IMR-90 (cell line): ENCODE results near the gene ALK. TPM values are rescaled to one million over a fixed set of nuclear protein-coding genes. Genes with fewer than 3 reads are reported as not detected.

Experiments used
- ATAC-seq: fragments of 200-7000 bp; cut with Tn5 transposase; 2 replicates; pipeline ENCODE4 v1.9.1; 2020; ENCODE audit warnings: low read depth, mild to moderate bottlenecking, moderate library complexity
- BruUV-seq: library from RNA; stranded (reverse); fragments of 400-500 nt; replicated peaks from 2 replicates; lab custom pipeline; 2021; lab: Mats Ljungman, UMichigan
- CTCF ChIA-PET: fragments of 300-600 bp; formaldehyde crosslinking; extraction: SDS; loops from one replicate; lab custom pipeline; 2021; ENCODE audit warnings: antibody characterized with exemption; lab: Yijun Ruan, JAX
- POLR2A ChIA-PET: fragments of 300-600 bp; sonication (Branson Sonifier 250); formaldehyde crosslinking; loops from one replicate; lab custom pipeline; 2022; ENCODE audit warnings: antibody characterized with exemption; ENCODE audit not compliant: unreplicated experiment; lab: Charles Lee
- DNase-seq: peaks from one replicate; pipeline ENCODE4 v3.0.0; 2013
- H2AFZ ChIP-seq: replicated peaks from 2 replicates; pipeline ENCODE3; 2013; ENCODE audit warnings: low read length, mild to moderate bottlenecking; ENCODE audit not compliant: poor library complexity
- H2AK5ac ChIP-seq: 2 replicates; pipeline ENCODE4 v1.6.1; 2013; ENCODE audit warnings: low read depth, low read length, inconsistent platforms
- H2AK9ac ChIP-seq: replicated peaks from 2 replicates; pipeline ENCODE3; 2013; ENCODE audit warnings: mild to moderate bottlenecking, low read depth, low read length, moderate library complexity; ENCODE audit not compliant: poor library complexity
- H2BK120ac ChIP-seq: 2 replicates; pipeline ENCODE4 v1.6.1; 2013; ENCODE audit warnings: low read depth, low read length, inconsistent platforms
- H2BK15ac ChIP-seq: 3 replicates; pipeline ENCODE4 v1.6.1; 2013; ENCODE audit warnings: low read depth, low read length, inconsistent platforms
- H2BK20ac ChIP-seq: 2 replicates; pipeline ENCODE4 v1.6.1; 2013; ENCODE audit warnings: low read depth, mild to moderate bottlenecking, inconsistent platforms, low read length, moderate library complexity
- H2BK5ac ChIP-seq: 2 replicates; pipeline ENCODE4 v1.6.1; 2013; ENCODE audit warnings: mild to moderate bottlenecking, low read depth, low read length, inconsistent platforms; ENCODE audit not compliant: poor library complexity, severe bottlenecking
- H3K14ac ChIP-seq: replicated peaks from 2 replicates; pipeline ENCODE4 v1.6.1; 2013; ENCODE audit warnings: low read depth, low read length, inconsistent platforms
- H3K18ac ChIP-seq: 2 replicates; pipeline ENCODE4 v1.6.1; 2013; ENCODE audit warnings: low read depth, low read length, control low read depth
- H3K23ac ChIP-seq: 2 replicates; pipeline ENCODE4 v1.6.1; 2013; ENCODE audit warnings: low read depth, low read length, inconsistent platforms
- H3K27ac ChIP-seq: 2 replicates; pipeline ENCODE4 v1.5.1; 2013; ENCODE audit warnings: mild to moderate bottlenecking, control low read depth, low read length; ENCODE audit not compliant: insufficient read depth
- H3K27me3 ChIP-seq: 2 replicates; pipeline ENCODE4 v1.6.1; 2013; ENCODE audit warnings: low read length; ENCODE audit not compliant: control insufficient read depth, insufficient read depth
- H3K36me3 ChIP-seq: 2 replicates; pipeline ENCODE4 v1.6.1; 2013; ENCODE audit warnings: low read length, mixed read lengths; ENCODE audit not compliant: control insufficient read depth, insufficient read depth
- H3K4ac ChIP-seq: 2 replicates; pipeline ENCODE4 v1.6.1; 2013; ENCODE audit warnings: low read depth, low read length, inconsistent platforms
- H3K4me1 ChIP-seq: 2 replicates; pipeline ENCODE4 v1.6.1; 2013; ENCODE audit warnings: low read length, mixed read lengths; ENCODE audit not compliant: control insufficient read depth, insufficient read depth
- H3K4me2 ChIP-seq: 2 replicates; pipeline ENCODE4 v1.6.1; 2013; ENCODE audit warnings: low read depth, mild to moderate bottlenecking, control low read depth, low read length, moderate library complexity
- H3K4me3 ChIP-seq: 2 replicates; pipeline ENCODE4 v1.5.1; 2013; ENCODE audit warnings: low read depth, mild to moderate bottlenecking, control low read depth, low read length, moderate library complexity; ENCODE audit not compliant: insufficient read depth
- H3K56ac ChIP-seq: 2 replicates; pipeline ENCODE4 v1.6.1; 2013; ENCODE audit warnings: low read length, inconsistent platforms; ENCODE audit not compliant: insufficient read depth; ENCODE audit errors: extremely low read depth
- H3K79me1 ChIP-seq, 2 experiments: 2 replicates each; pipeline ENCODE4 v1.6.1; 2013; ENCODE audit warnings: low read length in 2 of 2, inconsistent platforms in 1 of 2, low read depth in 1 of 2
- H3K9ac ChIP-seq: 2 replicates; pipeline ENCODE4 v1.6.1; 2013; ENCODE audit warnings: low read depth, low read length, control low read depth
- H3K9me1 ChIP-seq: 2 replicates; pipeline ENCODE4 v1.6.1; 2013; ENCODE audit warnings: low read length, inconsistent platforms; ENCODE audit not compliant: insufficient read depth
- H3K9me3 ChIP-seq: 2 replicates; pipeline ENCODE4 v1.6.1; 2013; ENCODE audit warnings: low read length; ENCODE audit not compliant: control insufficient read depth, insufficient read depth
- H4K20me1 ChIP-seq: 2 replicates; pipeline ENCODE4 v1.6.1; 2013; ENCODE audit warnings: low read length, inconsistent platforms; ENCODE audit not compliant: insufficient read depth
- H4K5ac ChIP-seq: 2 replicates; pipeline ENCODE4 v1.6.1; 2013; ENCODE audit warnings: mild to moderate bottlenecking, low read depth, low read length, control low read depth
- H4K8ac ChIP-seq, 2 experiments: 2 replicates each; pipeline ENCODE4 v1.6.1; 2013; ENCODE audit warnings: low read depth in 2 of 2, low read length in 2 of 2, control low read depth in 1 of 2, inconsistent platforms in 1 of 2
- H4K91ac ChIP-seq: 2 replicates; pipeline ENCODE4 v1.6.1; 2013; ENCODE audit warnings: low read depth, low read length, inconsistent platforms; ENCODE audit not compliant: insufficient read depth
- BHLHE40 ChIP-seq: fragments of 150-350 bp; IDR thresholded peaks from 2 replicates; pipeline ENCODE4 v1.6.1; 2016; ENCODE audit warnings: mild to moderate bottlenecking, low read depth, low read length
- CEBPB ChIP-seq: IDR thresholded peaks from 2 replicates; pipeline ENCODE4 v1.6.1; 2012; ENCODE audit warnings: low read depth, low read length, improper control_type of control experiment
- CHD1 ChIP-seq: IDR thresholded peaks from 2 replicates; pipeline ENCODE4 v1.6.1; 2012; ENCODE audit warnings: low read depth, low read length, improper control_type of control experiment
- CTCF ChIP-seq: conservative IDR thresholded peaks from 2 replicates; pipeline ENCODE4 v1.5.1; 2012; ENCODE audit warnings: mild to moderate bottlenecking, low read depth, low read length, improper control_type of control experiment
- ELK1 ChIP-seq: fragments of 150-350 bp; IDR thresholded peaks from 2 replicates; pipeline ENCODE4 v1.6.1; 2016; ENCODE audit warnings: low read depth, mild to moderate bottlenecking, low read length, moderate library complexity, borderline replicate concordance
- FOS ChIP-seq: fragments of 150-350 bp; IDR thresholded peaks from 2 replicates; pipeline ENCODE4 v1.6.1; 2016; ENCODE audit warnings: low read depth, low read length
- MAFK ChIP-seq: IDR thresholded peaks from 2 replicates; pipeline ENCODE4 v1.6.1; 2012; ENCODE audit warnings: low read depth, low read length, improper control_type of control experiment
- MXI1 ChIP-seq: IDR thresholded peaks from 2 replicates; pipeline ENCODE4 v1.6.1; 2012; ENCODE audit warnings: low read depth, mild to moderate bottlenecking, low read length, moderate library complexity, borderline replicate concordance
- NFE2L2 ChIP-seq: fragments of 150-350 bp; IDR thresholded peaks from 2 replicates; pipeline ENCODE4 v1.6.1; 2016; ENCODE audit warnings: low read depth, mild to moderate bottlenecking, low read length
- POLR2A ChIP-seq: IDR thresholded peaks from 2 replicates; pipeline ENCODE4 v1.6.1; 2012; ENCODE audit warnings: mild to moderate bottlenecking, low read depth, low read length
- RAD21 ChIP-seq: IDR thresholded peaks from 2 replicates; pipeline ENCODE4 v1.6.1; 2012; ENCODE audit warnings: low read length, improper control_type of control experiment
- RCOR1 ChIP-seq: IDR thresholded peaks from 2 replicates; pipeline ENCODE4 v1.6.1; 2012; ENCODE audit warnings: mild to moderate bottlenecking, low read length, improper control_type of control experiment; ENCODE audit not compliant: insufficient replicate concordance
- RFX5 ChIP-seq: IDR thresholded peaks from 2 replicates; pipeline ENCODE4 v1.8.0; 2012; ENCODE audit warnings: low read depth, mild to moderate bottlenecking, low read length, moderate library complexity
- SMC3 ChIP-seq: fragments of 150-350 bp; IDR thresholded peaks from 2 replicates; pipeline ENCODE4 v1.6.1; 2016; ENCODE audit warnings: low read depth, mild to moderate bottlenecking, antibody characterized with exemption, low read length, moderate library complexity
- USF2 ChIP-seq: fragments of 150-350 bp; IDR thresholded peaks from 2 replicates; pipeline ENCODE4 v1.6.1; 2017; ENCODE audit warnings: mild to moderate bottlenecking, antibody characterized with exemption, low read length, low read depth
- WGBS, 2 experiments: methylation state at CpG; one replicate each; pipeline versions ENCODE4 v1.1.5 to v1.1.7; 2013; ENCODE audit warnings: missing lambda C conversion rate in 2 of 2; ENCODE audit not compliant: insufficient read length in 1 of 2; ENCODE audit errors: extremely low coverage in 2 of 2; 5-methylcytosine and 5-hydroxymethylcytosine counted together
- dilution Hi-C: fragments of 300-500 bp; cut with HindIII; formaldehyde crosslinking; loops from one replicate; pipeline ENCODE4 v1.14.3; 2018; ENCODE audit warnings: low sequenced_read_pairs; ENCODE audit not compliant: unreplicated experiment
- in situ Hi-C: fragments of 300-500 bp; cut with MboI; formaldehyde crosslinking; loops from 3 replicates; pipeline ENCODE4 v1.14.3; 2019; ENCODE audit warnings: low sequenced_read_pairs, inconsistent platforms, mixed read lengths
- intact Hi-C: fragments of 100-400 bp; cut with micrococcal nuclease; formaldehyde crosslinking; loops from 2 replicates; pipeline ENCODE4 v1.10.0; 2022
- polyA plus RNA-seq, 3 experiments: library from polyadenylated mRNA; depleted of rRNA; stranded (reverse); fragments of >200 nt; gene quantifications; 2 replicates each; pipeline ENCODE4 v1.2.3, GENCODE V29; 2012; ENCODE audit warnings: low replicate concordance in 1 of 3
- total RNA-seq: library from RNA; depleted of rRNA; stranded (reverse); fragments of >200 nt; gene quantifications from 2 replicates; pipeline ENCODE4 v1.2.3, GENCODE V29; 2012

ALK gene
- total and polyA plus RNA-seq, 2 of the 4 experiments (the other 2 are of a cell fraction), result not detected

GRCh38 chr2:29591600-29591999 is 329.8 kb downstream of the ALK start:
- Histone ChIP-seq H2AK5ac (no peak overlapping the region), H3K9me1 (no peaks in the 10 kb centered on the region), H2AK9ac (no peak overlapping the region), H4K5ac (no peak overlapping the region), H3K79me1 (no peaks in the 10 kb centered on the region), H3K4me2 (no peak overlapping the region), H3K4me1 (no peaks in the 10 kb centered on the region), H2BK15ac (no peak overlapping the region), H3K9ac (no peak overlapping the region), H3K27ac (no peak overlapping the region), H4K91ac (no peak overlapping the region), H3K14ac (no peak overlapping the region), H3K27me3 (no peaks in the 10 kb centered on the region), H3K4me3 (no peak overlapping the region), H3K56ac (no peak overlapping the region), H2BK20ac (no peak overlapping the region), H3K23ac (no peak overlapping the region), H2BK120ac (no peak overlapping the region), H3K9me3 (no peaks in the 10 kb centered on the region), H4K20me1 (no peaks in the 10 kb centered on the region), H2BK5ac (no peak overlapping the region), H4K8ac (no peak overlapping the region), H3K4ac (no peak overlapping the region), H3K18ac (no peak overlapping the region), H3K36me3 (no peaks in the 10 kb centered on the region), H2AFZ (no peak overlapping the region)
- ChIA-PET CTCF (no interaction called here), POLR2A (no interaction called here)
- TF ChIP-seq CEBPB, result no peak
- TF ChIP-seq BHLHE40, result no peak
- TF ChIP-seq ELK1, result no peak
- no peak for TF ChIP-seq CTCF
- no peak for TF ChIP-seq RAD21
- no peak for TF ChIP-seq USF2
- no peak for TF ChIP-seq RCOR1
- no peak for TF ChIP-seq MAFK
- TF ChIP-seq FOS, result no peak
- TF ChIP-seq NFE2L2, result no peak
- no peak for TF ChIP-seq MXI1
- TF ChIP-seq POLR2A, result no peak
- TF ChIP-seq CHD1, result no peak
- TF ChIP-seq RFX5, result no peak
- no peak for TF ChIP-seq SMC3
- DNase-seq (no peak), ATAC-seq (no peak)
- WGBS, 2 experiments, result 91% methylated on average over 4 of the region's 10 CpGs; no CpG with 5 or more reads in 1 of the 2 experiments
- in situ Hi-C loops, result no loop called here
- dilution Hi-C loops, result no loop called here
- intact Hi-C loops, result no loop called here
- no TSS peak for BruUV-seq
